ENCODE measurements around the gene ERCC6.

Gene ERCC6

GRCh38 chr10:49575489-49576072 lies 36.7 kb upstream of the ERCC6 start:
- no peak overlapping the region for H3K4me3 ChIP-seq (ENCODE audit: low read depth, low read length)
- TF ChIP-seq CTCF (IDR thresholded peaks at IDR 0.05; ENCODE audit: borderline replicate concordance, insufficient read depth, low read depth, low read length) = no peak

- no peak for TF ChIP-seq CTCF (IDR thresholded peaks at IDR 0.05; ENCODE audit: borderline replicate concordance, insufficient read depth, low read depth, low read length)
These were observed 33.7 kb upstream of the ERCC6 start for GRCh38 chr10:49572594-49573114.

GRCh38 chr10:49571388-49571787 lies 32.5 kb upstream of the ERCC6 start:
- TF ChIP-seq CTCF (IDR thresholded peaks at IDR 0.05; ENCODE audit: borderline replicate concordance, insufficient read depth, low read depth, low read length) = no peak

More at GRCh38 chr10:49572594-49573114, 33.7 kb upstream of the ERCC6 start:
- H3K4me3 ChIP-seq (ENCODE audit: low read depth, low read length) = no peak overlapping the region

GRCh38 chr10:49569031-49569631 lies 30.2 kb upstream of the ERCC6 start:
- H3K4me3 ChIP-seq (ENCODE audit: low read depth, low read length) = no peak overlapping the region
- TF ChIP-seq CTCF (IDR thresholded peaks at IDR 0.05; ENCODE audit: borderline replicate concordance, insufficient read depth, low read depth, low read length) = no peak

More at GRCh38 chr10:49571388-49571787, 32.5 kb upstream of the ERCC6 start:
- no peak overlapping the region for H3K4me3 ChIP-seq (ENCODE audit: low read depth, low read length)

- H3K4me3 ChIP-seq (ENCODE audit: low read depth, low read length) = no peak overlapping the region
- no peak for TF ChIP-seq CTCF (IDR thresholded peaks at IDR 0.05; ENCODE audit: borderline replicate concordance, insufficient read depth, low read depth, low read length)
These were observed 29.3 kb upstream of the ERCC6 start for GRCh38 chr10:49568235-49568634.

- TF ChIP-seq CTCF (IDR thresholded peaks at IDR 0.05; ENCODE audit: borderline replicate concordance, insufficient read depth, low read depth, low read length) = no peak
- H3K4me3 ChIP-seq (ENCODE audit: low read depth, low read length) = no peak overlapping the region
These were observed 28.9 kb upstream of the ERCC6 start for GRCh38 chr10:49567810-49568209.

- no peak for TF ChIP-seq CTCF (IDR thresholded peaks at IDR 0.05; ENCODE audit: borderline replicate concordance, insufficient read depth, low read depth, low read length)
- H3K4me3 ChIP-seq (ENCODE audit: low read depth, low read length) = no peak overlapping the region
These were observed 25.6 kb upstream of the ERCC6 start for GRCh38 chr10:49564461-49565009.
